ENCODE measurements around the gene ZMIZ1. TPM values are rescaled to one million over a fixed set of nuclear protein-coding genes. Genes with fewer than 3 reads are reported as not detected.

ZMIZ1 gene
- total RNA-seq, 1 donor from 2014 or later: 6.3 TPM

DNA sequence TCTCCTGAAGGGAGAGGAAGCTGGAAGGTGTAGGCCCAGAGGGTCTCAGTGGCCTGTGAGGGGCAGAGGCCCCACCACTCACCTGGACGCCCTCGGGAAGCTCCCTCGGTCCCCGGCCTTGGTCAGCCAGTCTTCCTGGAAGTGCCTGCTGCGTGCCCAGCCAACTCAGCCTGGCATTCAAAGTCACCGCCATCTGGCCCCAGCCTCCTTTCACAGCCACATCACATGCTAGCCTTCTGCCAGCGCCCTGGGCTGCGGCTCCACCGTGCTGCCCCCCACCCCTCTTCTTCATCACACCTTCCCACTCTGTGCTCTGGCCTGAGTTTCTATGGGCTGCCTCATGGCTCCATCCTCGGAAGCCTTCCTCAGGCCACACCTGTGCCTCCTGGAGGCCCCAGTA lies 98.0 kb downstream of the ZMIZ1 start:
- FAIRE-seq: no peak

DNA sequence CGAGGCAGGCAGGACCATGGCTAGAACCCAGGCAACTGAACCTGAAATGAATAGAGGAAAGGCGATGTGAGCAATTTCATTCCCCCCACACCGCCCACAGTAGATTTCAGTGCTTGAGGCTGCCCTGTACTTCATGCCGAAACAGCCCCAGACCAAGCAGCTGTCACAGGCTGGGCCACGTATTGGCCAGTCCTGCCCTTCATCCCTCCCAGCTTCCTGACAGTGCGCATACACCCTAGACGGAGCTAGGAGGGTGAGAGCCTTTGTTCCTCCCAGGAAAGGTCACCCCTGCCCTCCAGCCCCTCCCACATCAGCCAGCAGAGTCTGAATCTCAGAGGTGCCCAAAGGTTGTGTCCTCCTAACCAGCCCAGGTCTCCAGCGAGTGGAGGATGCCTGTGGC lies 98.8 kb downstream of the ZMIZ1 start:
- DNase-seq (ENCODE audit: low read depth): no peak
- peaks cover 32% of the 10 kb centered on the region for H3K36me3 ChIP-seq (ENCODE audit: control insufficient read depth, insufficient read depth, low read length)
- H3K27me3 ChIP-seq (ENCODE audit: control insufficient read depth, insufficient read depth, low read length): no peaks in the 10 kb centered on the region
- H3K4me3 ChIP-seq (ENCODE audit: low read depth, low read length): no peak overlapping the region
- no peak for TF ChIP-seq CTCF (IDR thresholded peaks at IDR 0.05; ENCODE audit: insufficient read depth, low read length, severe bottlenecking)
- no peak for FAIRE-seq

More for the DNA sequence above, 98.0 kb downstream of the ZMIZ1 start:
- Histone ChIP-seq H3K36me3 (ENCODE audit: control insufficient read depth, insufficient read depth, low read length) (peaks cover 32% of the 10 kb centered on the region), H3K4me3 (ENCODE audit: low read depth, low read length) (no peak overlapping the region), H3K27me3 (ENCODE audit: control insufficient read depth, insufficient read depth, low read length) (no peaks in the 10 kb centered on the region)
- no peak for DNase-seq (ENCODE audit: low read depth)
- TF ChIP-seq CTCF (IDR thresholded peaks at IDR 0.05; ENCODE audit: insufficient read depth, low read length, severe bottlenecking): no peak

DNA sequence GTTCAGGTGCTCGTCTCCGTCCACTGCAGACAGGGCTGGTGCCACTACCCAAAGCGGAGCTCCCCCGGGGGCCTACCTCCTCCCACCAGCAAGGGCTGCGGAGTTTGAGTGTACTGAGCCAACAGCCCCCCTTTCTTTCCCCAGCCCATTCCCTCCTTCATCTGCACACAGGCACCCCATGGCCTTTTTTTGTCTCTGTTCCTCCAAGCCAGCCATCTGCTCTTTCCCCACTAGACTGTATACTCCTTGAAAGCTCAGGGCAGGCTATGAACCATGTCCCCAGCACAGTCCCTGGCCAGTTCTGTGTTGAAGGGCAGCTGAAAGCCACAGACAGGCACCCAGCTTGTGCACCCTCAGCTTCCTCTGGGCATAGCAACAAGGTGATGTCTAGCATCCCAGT lies 99.4 kb downstream of the ZMIZ1 start:
- no peaks in the 10 kb centered on the region for H3K27me3 ChIP-seq (ENCODE audit: control insufficient read depth, insufficient read depth, low read length)
- DNase-seq (ENCODE audit: low read depth): no peak
- TF ChIP-seq CTCF (IDR thresholded peaks at IDR 0.05; ENCODE audit: insufficient read depth, low read length, severe bottlenecking): no peak
- no peak for FAIRE-seq
- no peak overlapping the region for H3K4me3 ChIP-seq (ENCODE audit: low read depth, low read length)
- peaks cover 28% of the 10 kb centered on the region for H3K36me3 ChIP-seq (ENCODE audit: control insufficient read depth, insufficient read depth, low read length)

DNA sequence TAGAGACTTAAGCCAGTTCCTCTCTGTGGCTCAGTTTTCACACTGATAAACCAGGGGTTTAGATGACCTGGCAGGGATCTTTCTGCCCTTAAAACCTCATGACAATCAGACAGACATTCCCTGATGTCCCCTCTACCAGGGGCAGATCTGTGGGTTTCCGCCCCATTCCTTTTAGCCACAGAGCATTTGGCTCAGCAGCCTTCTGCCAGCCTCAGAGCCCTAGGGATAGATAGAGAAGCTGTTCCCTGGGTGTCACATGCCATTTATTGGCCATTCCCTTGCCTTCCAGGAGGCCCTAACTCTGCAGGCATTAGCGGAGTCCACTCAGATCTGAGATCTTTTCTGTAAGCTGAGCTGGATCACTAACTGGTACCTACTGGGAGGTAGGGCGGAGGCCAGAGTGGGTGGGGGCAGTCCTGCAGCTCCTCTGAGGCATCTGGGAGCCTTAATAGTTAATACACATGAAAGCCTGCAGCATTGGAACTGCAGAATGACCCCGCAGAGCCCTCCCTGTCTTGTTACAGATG lies 101.5 kb downstream of the ZMIZ1 start:
- FAIRE-seq: no peak
- Histone ChIP-seq H3K4me3 (ENCODE audit: low read depth, low read length) (no peak overlapping the region), H3K36me3 (ENCODE audit: control insufficient read depth, insufficient read depth, low read length) (peaks cover 30% of the 10 kb centered on the region), H3K27me3 (ENCODE audit: control insufficient read depth, insufficient read depth, low read length) (no peaks in the 10 kb centered on the region)
- no peak for DNase-seq (ENCODE audit: low read depth)
- no peak for TF ChIP-seq CTCF (IDR thresholded peaks at IDR 0.05; ENCODE audit: insufficient read depth, low read length, severe bottlenecking)

DNA sequence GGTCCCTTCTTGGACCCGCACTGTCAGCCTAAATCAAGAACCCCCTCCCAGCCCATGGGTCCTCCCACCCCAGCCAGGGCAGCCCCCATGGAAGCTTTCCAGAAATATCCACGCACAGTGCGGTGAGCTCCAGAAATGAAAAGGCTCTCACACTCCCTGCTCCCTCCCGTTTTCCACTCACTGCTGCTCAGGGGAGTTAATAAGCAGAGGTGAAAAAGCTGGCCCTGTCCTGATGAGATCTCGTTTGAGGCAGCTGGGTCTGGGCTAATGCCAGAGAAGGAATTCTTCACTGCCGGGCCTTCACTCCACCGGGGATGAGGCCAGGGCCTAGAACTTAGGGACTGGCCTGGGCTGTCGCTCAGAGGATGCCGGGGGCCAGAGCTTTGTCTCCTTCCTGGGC lies 102.2 kb downstream of the ZMIZ1 start:
- Histone ChIP-seq H3K4me3 (ENCODE audit: low read depth, low read length) (no peak overlapping the region), H3K36me3 (ENCODE audit: control insufficient read depth, insufficient read depth, low read length) (peaks cover 29% of the 10 kb centered on the region), H3K27me3 (ENCODE audit: control insufficient read depth, insufficient read depth, low read length) (no peaks in the 10 kb centered on the region)
- TF ChIP-seq CTCF (IDR thresholded peaks at IDR 0.05; ENCODE audit: insufficient read depth, low read length, severe bottlenecking): no peak
- no peak for DNase-seq (ENCODE audit: low read depth)
- FAIRE-seq: no peak

DNA sequence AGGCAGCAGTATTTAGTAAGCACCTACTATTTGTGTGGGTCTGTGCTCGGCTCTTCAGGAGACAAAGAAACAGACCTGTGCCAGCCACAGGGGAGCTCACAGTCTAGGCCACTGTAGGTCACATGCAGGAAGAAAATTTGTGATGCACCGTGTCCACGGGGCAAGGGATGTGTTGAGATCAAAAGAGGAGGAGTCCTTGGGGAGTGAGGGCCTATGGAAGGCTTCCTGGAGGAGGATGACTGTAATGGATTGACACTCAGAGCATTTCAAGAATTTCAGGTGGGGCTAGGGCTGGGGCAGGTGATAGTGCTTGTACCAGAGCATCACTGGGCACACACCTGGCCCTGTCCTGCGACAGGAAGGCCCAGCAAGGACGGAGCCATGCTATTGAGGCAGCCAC lies 102.7 kb downstream of the ZMIZ1 start:
- DNase-seq (ENCODE audit: low read depth): no peak
- Histone ChIP-seq H3K36me3 (ENCODE audit: control insufficient read depth, insufficient read depth, low read length) (peaks cover 29% of the 10 kb centered on the region), H3K27me3 (ENCODE audit: control insufficient read depth, insufficient read depth, low read length) (no peaks in the 10 kb centered on the region), H3K4me3 (ENCODE audit: low read depth, low read length) (no peak overlapping the region)
- TF ChIP-seq CTCF (IDR thresholded peaks at IDR 0.05; ENCODE audit: insufficient read depth, low read length, severe bottlenecking): no peak
- FAIRE-seq: no peak

Data from bronchial epithelial cell (primary cell).